ENCODE data around the gene LEPROT.

The LEPROT gene

GRCh38 chr1:65388908-65389695 is 31.4 kb upstream of the LEPROT start:
- CTCF ChIA-PET = interaction anchor here (1.2 kb wide), 1 partner anchor 10 kb away, joined by 3 read pairs; no protein-coding TSS in a partner anchor
- POLR2A ChIA-PET = no interaction called here
- peaks cover 0 to 78% of the 10 kb centered on the region in 2 experiments; a peak in 1 of 3 replicates for H3K36me3 ChIP-seq (ENCODE audit: control insufficient read depth in 2 of 2, insufficient read depth in 1 of 2, low read length in 2 of 2)

DNA sequence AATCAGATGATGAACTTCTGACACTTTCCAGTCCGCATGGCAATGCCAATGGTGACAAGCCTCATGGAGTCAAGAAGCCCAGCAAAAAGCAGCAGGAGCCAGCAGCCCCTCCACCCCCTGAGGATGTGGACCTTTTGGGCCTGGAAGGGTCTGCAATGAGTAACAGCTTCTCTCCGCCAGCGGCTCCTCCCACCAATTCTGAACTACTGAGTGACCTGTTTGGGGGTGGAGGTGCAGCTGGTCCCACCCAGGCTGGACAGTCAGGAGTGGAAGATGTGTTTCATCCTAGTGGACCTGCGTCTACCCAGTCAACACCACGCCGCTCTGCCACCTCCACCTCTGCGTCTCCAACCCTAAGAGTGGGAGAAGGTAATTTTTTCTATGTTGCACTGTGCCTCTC is 28.0 kb upstream of the LEPROT start:
- Histone ChIP-seq H3K27ac (ENCODE audit: extremely low read depth, low read depth, low read length) (no peak overlapping the region), H3K9me3 (ENCODE audit: control insufficient read depth, insufficient read depth, low read depth, low read length) (no peaks in the 10 kb centered on the region), H3K4me3 (ENCODE audit: low read depth, low read length) (no peak overlapping the region), H3K4me1 (ENCODE audit: control insufficient read depth, insufficient read depth, low read length) (no peaks in the 10 kb centered on the region), H3K36me3 (ENCODE audit: control insufficient read depth in 2 of 2, insufficient read depth in 1 of 2, low read length in 2 of 2) (peaks cover 0 to 76% of the 10 kb centered on the region in 2 experiments; a peak in 1 of 3 replicates)
- POLR2A ChIA-PET = no interaction called here
- CTCF ChIA-PET = interaction anchor here (1.2 kb wide), 1 partner anchor 9 kb away, joined by 3 read pairs; no protein-coding TSS in a partner anchor
- TF ChIP-seq PRDM1 (tag by site-specific recombination; IDR thresholded peaks at IDR 0.05) (no peak), ZSCAN4 (tag by site-specific recombination; IDR thresholded peaks at IDR 0.05) (no peak), ZNF777 (tag by site-specific recombination; IDR thresholded peaks at IDR 0.05; ENCODE audit: borderline replicate concordance) (no peak), ZNF18 (tag by site-specific recombination; IDR thresholded peaks at IDR 0.05) (no peak), ZNF16 (tag by site-specific recombination; IDR thresholded peaks at IDR 0.05; ENCODE audit: low read depth) (no peak), SETDB1 (IDR thresholded peaks at IDR 0.05; ENCODE audit: insufficient read length, low read length) (no peak), ZNF600 (tag by site-specific recombination; IDR thresholded peaks at IDR 0.05) (no peak)
- TF ChIP-seq, protein P1, sequence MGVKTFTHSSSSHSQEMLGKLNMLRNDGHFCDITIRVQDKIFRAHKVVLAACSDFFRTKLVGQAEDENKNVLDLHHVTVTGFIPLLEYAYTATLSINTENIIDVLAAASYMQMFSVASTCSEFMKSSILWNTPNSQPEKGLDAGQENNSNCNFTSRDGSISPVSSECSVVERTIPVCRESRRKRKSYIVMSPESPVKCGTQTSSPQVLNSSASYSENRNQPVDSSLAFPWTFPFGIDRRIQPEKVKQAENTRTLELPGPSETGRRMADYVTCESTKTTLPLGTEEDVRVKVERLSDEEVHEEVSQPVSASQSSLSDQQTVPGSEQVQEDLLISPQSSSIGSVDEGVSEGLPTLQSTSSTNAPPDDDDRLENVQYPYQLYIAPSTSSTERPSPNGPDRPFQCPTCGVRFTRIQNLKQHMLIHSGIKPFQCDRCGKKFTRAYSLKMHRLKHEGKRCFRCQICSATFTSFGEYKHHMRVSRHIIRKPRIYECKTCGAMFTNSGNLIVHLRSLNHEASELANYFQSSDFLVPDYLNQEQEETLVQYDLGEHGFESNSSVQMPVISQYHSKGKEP (tag by site-specific recombination; IDR thresholded peaks at IDR 0.05) = no peak

More at GRCh38 chr1:65388908-65389695, 31.4 kb upstream of the LEPROT start:
- H3K4me1 ChIP-seq (ENCODE audit: control insufficient read depth, insufficient read depth, low read length) = no peaks in the 10 kb centered on the region
- no peaks in the 10 kb centered on the region for H3K9me3 ChIP-seq (ENCODE audit: control insufficient read depth, insufficient read depth, low read depth, low read length)
- TF ChIP-seq ZNF175 (tag by site-specific recombination; IDR thresholded peaks at IDR 0.05) = no peak
- H3K4me3 ChIP-seq (ENCODE audit: low read depth, low read length) = no peak overlapping the region
- no peak overlapping the region for H3K27ac ChIP-seq (ENCODE audit: extremely low read depth, low read depth, low read length)

- Histone ChIP-seq H3K4me1 (ENCODE audit: control insufficient read depth, insufficient read depth, low read length) (no peaks in the 10 kb centered on the region), H3K9me3 (ENCODE audit: control insufficient read depth, insufficient read depth, low read depth, low read length) (no peaks in the 10 kb centered on the region), H3K36me3 (ENCODE audit: control insufficient read depth in 2 of 2, insufficient read depth in 1 of 2, low read length in 2 of 2) (peaks cover 0 to 71% of the 10 kb centered on the region in 2 experiments; a peak in 1 of 3 replicates), H3K4me3 (ENCODE audit: low read depth, low read length) (no peak overlapping the region), H3K27ac (ENCODE audit: extremely low read depth, low read depth, low read length) (no peak overlapping the region)
- ChIA-PET CTCF (interaction anchor here (1.2 kb wide), 1 partner anchor 8 kb away, joined by 3 read pairs; no protein-coding TSS in a partner anchor), POLR2A (no interaction called here)
- no peak for TF ChIP-seq ZSCAN5A (tag by site-specific recombination; IDR thresholded peaks at IDR 0.05)
- no peak for TF ChIP-seq ZNF211 (tag by site-specific recombination; IDR thresholded peaks at IDR 0.05; ENCODE audit: low read depth)
- TF ChIP-seq ZNF670 (tag by site-specific recombination; IDR thresholded peaks at IDR 0.05; ENCODE audit: low read depth) = no peak
- TF ChIP-seq ZNF580 (tag by site-specific recombination; IDR thresholded peaks at IDR 0.05) = no peak
- no peak for TF ChIP-seq KLF9 (tag by site-specific recombination; IDR thresholded peaks at IDR 0.05; ENCODE audit: low read depth)
- TF ChIP-seq ZBTB48 (tag by site-specific recombination; IDR thresholded peaks at IDR 0.05) = no peak
Observed at GRCh38 chr1:65393347-65393746, 27.1 kb upstream of the LEPROT start.

Measured in HEK293 (cell line).